Ishikawa (cell line): ENCODE results near the gene CYP2C19.

Experiments used
- CEBPB ChIP-seq: IDR thresholded peaks from 2 replicates; pipeline ENCODE4 v1.6.1; 2012
- CREB1 ChIP-seq: IDR thresholded peaks from 2 replicates; pipeline ENCODE4 v1.6.1; 2012; ENCODE audit warnings: low read depth
- EGR1 ChIP-seq: IDR thresholded peaks from 2 replicates; pipeline ENCODE4 v1.6.1; 2012
- EP300 ChIP-seq: IDR thresholded peaks from 2 replicates; pipeline ENCODE4 v1.6.1; 2012; ENCODE audit warnings: borderline replicate concordance
- FOXM1 ChIP-seq: IDR thresholded peaks from 2 replicates; pipeline ENCODE4 v1.6.1; 2012; ENCODE audit warnings: low read depth, borderline replicate concordance
- MAX ChIP-seq: IDR thresholded peaks from 2 replicates; pipeline ENCODE4 v1.6.1; 2012
- NFIC ChIP-seq: IDR thresholded peaks from 2 replicates; pipeline ENCODE4 v1.6.1; 2012
- RAD21 ChIP-seq: IDR thresholded peaks from 2 replicates; pipeline ENCODE4 v1.6.1; 2012; ENCODE audit warnings: low read depth
- REST ChIP-seq: IDR thresholded peaks from 2 replicates; pipeline ENCODE4 v1.6.1; 2012; ENCODE audit warnings: low read depth, mild to moderate bottlenecking
- TAF1 ChIP-seq: IDR thresholded peaks from 2 replicates; pipeline ENCODE4 v1.6.1; 2012; ENCODE audit warnings: low read depth, mild to moderate bottlenecking
- TCF12 ChIP-seq: IDR thresholded peaks from 2 replicates; pipeline ENCODE4 v1.6.1; 2012; ENCODE audit warnings: low read depth
- TEAD4 ChIP-seq: IDR thresholded peaks from 2 replicates; pipeline ENCODE4 v1.6.1; 2012
- USF1 ChIP-seq: IDR thresholded peaks from 2 replicates; pipeline ENCODE4 v1.6.1; 2012
- YY1 ChIP-seq: IDR thresholded peaks from 2 replicates; pipeline ENCODE4 v1.6.1; 2012; ENCODE audit warnings: low read depth
- ZBTB7A ChIP-seq: IDR thresholded peaks from 2 replicates; pipeline ENCODE4 v1.6.1; 2012; ENCODE audit warnings: low read depth

The CYP2C19 gene

GRCh38 chr10:94853065-94853464 is 90.6 kb downstream of the CYP2C19 start:
- TF ChIP-seq TAF1 (no peak), MAX (no peak), ZBTB7A (no peak), TCF12 (no peak), CREB1 (no peak), NFIC (no peak), CEBPB (no peak), USF1 (no peak), RAD21 (no peak), FOXM1 (no peak), EGR1 (no peak)

GRCh38 chr10:94858005-94858404 is 95.5 kb downstream of the CYP2C19 start:
- TF ChIP-seq ZBTB7A (no peak), EP300 (no peak), USF1 (no peak), EGR1 (no peak), YY1 (no peak), TEAD4 (no peak), CEBPB (no peak), FOXM1 (no peak), REST (no peak), RAD21 (no peak), TAF1 (no peak), MAX (no peak), NFIC (no peak), CREB1 (no peak), TCF12 (no peak)

- TF ChIP-seq REST, result no peak
- TF ChIP-seq EP300, result no peak
- TF ChIP-seq ZBTB7A, result no peak
- no peak for TF ChIP-seq RAD21
- TF ChIP-seq FOXM1, result no peak
- no peak for TF ChIP-seq TAF1
- TF ChIP-seq MAX, result no peak
- TF ChIP-seq USF1, result no peak
- no peak for TF ChIP-seq NFIC
- no peak for TF ChIP-seq CEBPB
- no peak for TF ChIP-seq YY1
- no peak for TF ChIP-seq EGR1
- no peak for TF ChIP-seq TEAD4
- no peak for TF ChIP-seq CREB1
- TF ChIP-seq TCF12, result no peak
Measured at GRCh38 chr10:94859086-94859485, 96.6 kb downstream of the CYP2C19 start.

- no peak for TF ChIP-seq NFIC
- TF ChIP-seq EP300, result no peak
- TF ChIP-seq CREB1, result no peak
- TF ChIP-seq CEBPB, result no peak
- TF ChIP-seq RAD21, result no peak
- TF ChIP-seq YY1, result no peak
- TF ChIP-seq MAX, result no peak
- TF ChIP-seq TAF1, result no peak
- TF ChIP-seq TEAD4, result no peak
- no peak for TF ChIP-seq TCF12
- no peak for TF ChIP-seq USF1
- TF ChIP-seq ZBTB7A, result no peak
- TF ChIP-seq FOXM1, result no peak
- no peak for TF ChIP-seq EGR1
- no peak for TF ChIP-seq REST
Measured at GRCh38 chr10:94878649-94879048, 116.2 kb downstream of the CYP2C19 start.
